ENCODE measurements around the gene UNC93A.
A peak's percentile ranks its signal among the peaks of the same experiment; 100 is the strongest.
"Not testable (repeated sequence)": the region's sequence is repeated elsewhere in the genome, so short reads cannot be mapped to it uniquely, and the experiment has no call there.

Gene UNC93A

GRCh38 chr6:167309355-167310192 lies 18.5 kb downstream of the UNC93A start:
- not testable (repeated sequence) for H3K27me3 ChIP-seq (ENCODE audit: control insufficient read depth, insufficient read depth, low read length); H3K9me3 ChIP-seq (ENCODE audit: control insufficient read depth, insufficient read depth, low read length); H3K36me3 ChIP-seq (ENCODE audit: control insufficient read depth, insufficient read depth, low read length); H3K9ac ChIP-seq (ENCODE audit: low read depth, low read length); H3K4me3 ChIP-seq (ENCODE audit: low read depth, low read length)
- peaks cover 11% of the 10 kb centered on the region for H3K4me1 ChIP-seq (ENCODE audit: control insufficient read depth, insufficient read depth, low read length)

- no peaks in the 10 kb centered on the region for H3K27me3 ChIP-seq (ENCODE audit: control insufficient read depth, insufficient read depth, low read length)
- H3K9me3 ChIP-seq (ENCODE audit: control insufficient read depth, insufficient read depth, low read length) = no peaks in the 10 kb centered on the region
- H3K4me3 ChIP-seq (ENCODE audit: low read depth, low read length) = no peak overlapping the region
- no peak overlapping the region for H3K9ac ChIP-seq (ENCODE audit: low read depth, low read length)
- no peaks in the 10 kb centered on the region for H3K36me3 ChIP-seq (ENCODE audit: control insufficient read depth, insufficient read depth, low read length)
- peaks cover 13% of the 10 kb centered on the region for H3K4me1 ChIP-seq (ENCODE audit: control insufficient read depth, insufficient read depth, low read length)
Observed at GRCh38 chr6:167311286-167311685, 20.2 kb downstream of the UNC93A start.

GRCh38 chr6:167311691-167312090 lies 20.6 kb downstream of the UNC93A start:
- H3K4me1 ChIP-seq (ENCODE audit: control insufficient read depth, insufficient read depth, low read length) = peaks cover 15% of the 10 kb centered on the region

GRCh38 chr6:167314180-167314821 lies 23.2 kb downstream of the UNC93A start:
- Histone ChIP-seq H3K27me3 (ENCODE audit: control insufficient read depth, insufficient read depth, low read length) (no peaks in the 10 kb centered on the region), H3K4me1 (ENCODE audit: control insufficient read depth, insufficient read depth, low read length) (peaks cover 16% of the 10 kb centered on the region), H3K9me3 (ENCODE audit: control insufficient read depth, insufficient read depth, low read length) (no peaks in the 10 kb centered on the region), H3K36me3 (ENCODE audit: control insufficient read depth, insufficient read depth, low read length) (no peaks in the 10 kb centered on the region), H3K4me3 (ENCODE audit: low read depth, low read length) (peak overlapping the region; percentile 6), H3K9ac (ENCODE audit: low read depth, low read length) (peak overlapping the region; percentile 18)

More at GRCh38 chr6:167311691-167312090, 20.6 kb downstream of the UNC93A start:
- not testable (repeated sequence) for H3K27me3 ChIP-seq (ENCODE audit: control insufficient read depth, insufficient read depth, low read length); H3K36me3 ChIP-seq (ENCODE audit: control insufficient read depth, insufficient read depth, low read length); H3K9ac ChIP-seq (ENCODE audit: low read depth, low read length); H3K9me3 ChIP-seq (ENCODE audit: control insufficient read depth, insufficient read depth, low read length); H3K4me3 ChIP-seq (ENCODE audit: low read depth, low read length)

- Histone ChIP-seq H3K4me3 (ENCODE audit: low read depth, low read length) (no peak overlapping the region), H3K9me3 (ENCODE audit: control insufficient read depth, insufficient read depth, low read length) (no peaks in the 10 kb centered on the region), H3K36me3 (ENCODE audit: control insufficient read depth, insufficient read depth, low read length) (no peaks in the 10 kb centered on the region), H3K27me3 (ENCODE audit: control insufficient read depth, insufficient read depth, low read length) (no peaks in the 10 kb centered on the region), H3K4me1 (ENCODE audit: control insufficient read depth, insufficient read depth, low read length) (peaks cover 16% of the 10 kb centered on the region), H3K9ac (ENCODE audit: low read depth, low read length) (no peak overlapping the region)
Observed at GRCh38 chr6:167317172-167317571, 26.1 kb downstream of the UNC93A start.

- H3K9me3 ChIP-seq (ENCODE audit: control insufficient read depth, insufficient read depth, low read length); H3K27me3 ChIP-seq (ENCODE audit: control insufficient read depth, insufficient read depth, low read length); H3K9ac ChIP-seq (ENCODE audit: low read depth, low read length); H3K4me3 ChIP-seq (ENCODE audit: low read depth, low read length); H3K36me3 ChIP-seq (ENCODE audit: control insufficient read depth, insufficient read depth, low read length): not testable (repeated sequence)
- peaks cover 16% of the 10 kb centered on the region for H3K4me1 ChIP-seq (ENCODE audit: control insufficient read depth, insufficient read depth, low read length)
Observed at GRCh38 chr6:167318354-167318753, 27.2 kb downstream of the UNC93A start.

GRCh38 chr6:167318856-167319255 lies 27.7 kb downstream of the UNC93A start:
- not testable (repeated sequence) for H3K36me3 ChIP-seq (ENCODE audit: control insufficient read depth, insufficient read depth, low read length); H3K27me3 ChIP-seq (ENCODE audit: control insufficient read depth, insufficient read depth, low read length); H3K9me3 ChIP-seq (ENCODE audit: control insufficient read depth, insufficient read depth, low read length); H3K4me3 ChIP-seq (ENCODE audit: low read depth, low read length); H3K9ac ChIP-seq (ENCODE audit: low read depth, low read length)
- H3K4me1 ChIP-seq (ENCODE audit: control insufficient read depth, insufficient read depth, low read length) = peaks cover 12% of the 10 kb centered on the region

- not testable (repeated sequence) for H3K4me1 ChIP-seq (ENCODE audit: control insufficient read depth, insufficient read depth, low read length); H3K36me3 ChIP-seq (ENCODE audit: control insufficient read depth, insufficient read depth, low read length); H3K9me3 ChIP-seq (ENCODE audit: control insufficient read depth, insufficient read depth, low read length); H3K9ac ChIP-seq (ENCODE audit: low read depth, low read length); H3K4me3 ChIP-seq (ENCODE audit: low read depth, low read length); H3K27me3 ChIP-seq (ENCODE audit: control insufficient read depth, insufficient read depth, low read length)
Observed at GRCh38 chr6:167319856-167320753, 29.0 kb downstream of the UNC93A start.

- not testable (repeated sequence) for H3K4me1 ChIP-seq (ENCODE audit: control insufficient read depth, insufficient read depth, low read length); H3K36me3 ChIP-seq (ENCODE audit: control insufficient read depth, insufficient read depth, low read length); H3K4me3 ChIP-seq (ENCODE audit: low read depth, low read length); H3K27me3 ChIP-seq (ENCODE audit: control insufficient read depth, insufficient read depth, low read length); H3K9me3 ChIP-seq (ENCODE audit: control insufficient read depth, insufficient read depth, low read length); H3K9ac ChIP-seq (ENCODE audit: low read depth, low read length)
Observed at GRCh38 chr6:167320754-167321056, 29.6 kb downstream of the UNC93A start.

GRCh38 chr6:167321185-167321584 lies 30.1 kb downstream of the UNC93A start:
- H3K9me3 ChIP-seq (ENCODE audit: control insufficient read depth, insufficient read depth, low read length); H3K9ac ChIP-seq (ENCODE audit: low read depth, low read length); H3K27me3 ChIP-seq (ENCODE audit: control insufficient read depth, insufficient read depth, low read length); H3K4me1 ChIP-seq (ENCODE audit: control insufficient read depth, insufficient read depth, low read length); H3K4me3 ChIP-seq (ENCODE audit: low read depth, low read length); H3K36me3 ChIP-seq (ENCODE audit: control insufficient read depth, insufficient read depth, low read length): not testable (repeated sequence)

GRCh38 chr6:167323111-167323510 lies 32.0 kb downstream of the UNC93A start:
- Histone ChIP-seq H3K9me3 (ENCODE audit: control insufficient read depth, insufficient read depth, low read length) (no peaks in the 10 kb centered on the region), H3K4me3 (ENCODE audit: low read depth, low read length) (no peak overlapping the region), H3K9ac (ENCODE audit: low read depth, low read length) (no peak overlapping the region), H3K4me1 (ENCODE audit: control insufficient read depth, insufficient read depth, low read length) (no peaks in the 10 kb centered on the region), H3K36me3 (ENCODE audit: control insufficient read depth, insufficient read depth, low read length) (no peaks in the 10 kb centered on the region), H3K27me3 (ENCODE audit: control insufficient read depth, insufficient read depth, low read length) (no peaks in the 10 kb centered on the region)

All from iPS-15b (cell line).